GM23248 (cell line): Measurements from ENCODE around the gene FAS.

Experiments
- EZH2 ChIP-seq: fragments of 200-600 bp; sonication (generic); IDR thresholded peaks from 2 replicates; pipeline ENCODE4 v1.6.1; 2018; ENCODE audit warnings: antibody characterized with exemption, mild to moderate bottlenecking; ENCODE audit not compliant: insufficient read depth, poor library complexity, severe bottlenecking
- EZH2phosphoT487 ChIP-seq: fragments of 200-600 bp; sonication (generic); IDR thresholded peaks from 2 replicates; pipeline ENCODE4 v1.6.1; 2018; ENCODE audit warnings: antibody characterized with exemption, moderate library complexity, mild to moderate bottlenecking, low read depth; ENCODE audit not compliant: insufficient read depth

GRCh38 chr10:89022734-89023133 lies 32.1 kb downstream of the FAS start:
- TF ChIP-seq EZH2: no peak
- TF ChIP-seq EZH2phosphoT487: no peak
